Smooth muscle cell (in vitro differentiated cells): Measurements from ENCODE around the gene CD1E. TPM values are rescaled to one million over a fixed set of nuclear protein-coding genes. Genes with fewer than 3 reads are reported as not detected.

Experiments
- DNase-seq: peaks from one replicate; lab custom pipeline; 2025; ENCODE audit not compliant: unreplicated experiment; lab: John Stamatoyannopoulos, UW
- H2AFZ ChIP-seq: fragments of 200-600 bp; sonication (generic); 2 replicates; pipeline ENCODE4 v1.6.0; 2016; ENCODE audit warnings: antibody characterized with exemption, low read depth, mild to moderate bottlenecking
- H3F3A ChIP-seq: fragments of 200-600 bp; sonication (generic); 2 replicates; pipeline ENCODE4 v1.6.0; 2017; ENCODE audit warnings: antibody characterized with exemption, low read depth
- H3K27ac ChIP-seq: fragments of 200-600 bp; sonication (generic); 2 replicates; pipeline ENCODE4 v1.5.1; 2016; ENCODE audit warnings: low read depth, mild to moderate bottlenecking
- H3K27me3 ChIP-seq: fragments of 200-600 bp; sonication (generic); 2 replicates; pipeline ENCODE4 v1.6.1; 2016; ENCODE audit warnings: low read depth, mild to moderate bottlenecking
- H3K36me3 ChIP-seq: fragments of 200-600 bp; sonication (generic); 2 replicates; pipeline ENCODE4 v1.5.1; 2016; ENCODE audit warnings: low read depth
- H3K4me1 ChIP-seq: fragments of 200-600 bp; sonication (generic); 2 replicates; pipeline ENCODE4 v1.5.1; 2016; ENCODE audit warnings: low read depth
- H3K4me2 ChIP-seq: fragments of 200-600 bp; sonication (generic); 2 replicates; pipeline ENCODE4 v1.6.0; 2016; ENCODE audit warnings: mild to moderate bottlenecking
- H3K4me3 ChIP-seq: fragments of 200-600 bp; sonication (generic); 2 replicates; pipeline ENCODE4 v1.5.1; 2016; ENCODE audit warnings: mild to moderate bottlenecking
- H3K79me2 ChIP-seq: fragments of 200-600 bp; sonication (generic); 2 replicates; pipeline ENCODE4 v1.6.0; 2016; ENCODE audit warnings: low read depth, mild to moderate bottlenecking
- H3K9ac ChIP-seq: fragments of 200-600 bp; sonication (generic); 2 replicates; pipeline ENCODE4 v1.6.0; 2016; ENCODE audit warnings: low read depth
- H3K9me3 ChIP-seq: fragments of 200-600 bp; sonication (generic); replicated peaks from 2 replicates; pipeline ENCODE4 v1.5.1; 2016; ENCODE audit warnings: low read depth
- H4K20me1 ChIP-seq: fragments of 200-600 bp; sonication (generic); 2 replicates; pipeline ENCODE4 v1.6.0; 2016; ENCODE audit warnings: low read depth
- WGBS: methylation state at CpG from one replicate; pipeline ENCODE4 v1.1.7; 2016; ENCODE audit warnings: low lambda C conversion rate; 5-methylcytosine and 5-hydroxymethylcytosine counted together
- polyA plus RNA-seq: library from polyadenylated mRNA; unstranded; fragments of >200 nt; fragmentation: Nextera tagmentation; extraction: Ambion mirVana; gene quantifications from 2 replicates; pipeline ENCODE4 v1.2.1, GENCODE V29; 2016
- total RNA-seq: library from RNA; depleted of rRNA; stranded (reverse); fragments of >200 nt; gene quantifications from 2 replicates; pipeline ENCODE4 v1.2.3, GENCODE V29; 2014
- TF ChIP-seq, protein P1 (sequence below): fragments of 200-600 bp; sonication (generic); IDR thresholded peaks from 2 replicates; pipeline ENCODE4 v1.5.1; 2017; ENCODE audit warnings: borderline replicate concordance, mild to moderate bottlenecking, antibody characterized with exemption; ENCODE audit not compliant: insufficient read depth, poor library complexity, severe bottlenecking

The CD1E gene
- total and polyA plus RNA-seq, 2 experiments from 2014 or later = not detected

DNA sequence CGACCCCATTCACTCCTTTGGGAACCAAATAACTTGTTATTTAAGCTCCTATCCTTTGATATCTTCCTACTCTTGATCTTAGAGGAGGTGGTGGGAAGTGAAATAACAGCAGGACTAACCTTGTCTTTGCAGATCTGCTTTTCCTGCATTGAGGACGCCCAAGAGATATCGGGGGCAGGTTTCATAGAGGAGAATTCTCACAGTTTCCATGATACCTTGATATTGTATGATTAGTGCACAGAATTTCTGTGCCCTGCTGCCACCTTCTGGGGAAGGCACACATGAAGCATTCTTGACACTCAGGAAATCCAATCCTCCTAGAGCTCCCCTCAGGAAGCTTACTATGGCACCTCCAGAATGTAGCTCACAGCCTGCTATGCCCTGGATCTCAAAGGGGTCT is 24.0 kb upstream of the CD1E start:
- no peaks in the 10 kb centered on the region for H3K79me2 ChIP-seq
- H3K27me3 ChIP-seq = no peaks in the 10 kb centered on the region
- H3K4me3 ChIP-seq = no peak overlapping the region
- no peak overlapping the region for H2AFZ ChIP-seq
- no peaks in the 10 kb centered on the region for H3K4me1 ChIP-seq
- no peaks in the 10 kb centered on the region for H4K20me1 ChIP-seq
- H3K9ac ChIP-seq = no peak overlapping the region
- H3K36me3 ChIP-seq = no peaks in the 10 kb centered on the region
- H3K9me3 ChIP-seq = no peaks in the 10 kb centered on the region
- TF ChIP-seq, protein P1, sequence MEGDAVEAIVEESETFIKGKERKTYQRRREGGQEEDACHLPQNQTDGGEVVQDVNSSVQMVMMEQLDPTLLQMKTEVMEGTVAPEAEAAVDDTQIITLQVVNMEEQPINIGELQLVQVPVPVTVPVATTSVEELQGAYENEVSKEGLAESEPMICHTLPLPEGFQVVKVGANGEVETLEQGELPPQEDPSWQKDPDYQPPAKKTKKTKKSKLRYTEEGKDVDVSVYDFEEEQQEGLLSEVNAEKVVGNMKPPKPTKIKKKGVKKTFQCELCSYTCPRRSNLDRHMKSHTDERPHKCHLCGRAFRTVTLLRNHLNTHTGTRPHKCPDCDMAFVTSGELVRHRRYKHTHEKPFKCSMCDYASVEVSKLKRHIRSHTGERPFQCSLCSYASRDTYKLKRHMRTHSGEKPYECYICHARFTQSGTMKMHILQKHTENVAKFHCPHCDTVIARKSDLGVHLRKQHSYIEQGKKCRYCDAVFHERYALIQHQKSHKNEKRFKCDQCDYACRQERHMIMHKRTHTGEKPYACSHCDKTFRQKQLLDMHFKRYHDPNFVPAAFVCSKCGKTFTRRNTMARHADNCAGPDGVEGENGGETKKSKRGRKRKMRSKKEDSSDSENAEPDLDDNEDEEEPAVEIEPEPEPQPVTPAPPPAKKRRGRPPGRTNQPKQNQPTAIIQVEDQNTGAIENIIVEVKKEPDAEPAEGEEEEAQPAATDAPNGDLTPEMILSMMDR = no peak
- WGBS = 83% methylated on average over 3 of the region's 3 CpGs
- no peak overlapping the region for H3K27ac ChIP-seq
- no peak overlapping the region for H3K4me2 ChIP-seq
- H3F3A ChIP-seq = no peaks in the 10 kb centered on the region
- no peak for DNase-seq

- TF ChIP-seq, protein P1 = no peak
- 89% methylated on average over 11 of the region's 11 CpGs for WGBS
- no peak overlapping the region for H2AFZ ChIP-seq
- no peaks in the 10 kb centered on the region for H3K4me1 ChIP-seq
- H3K4me3 ChIP-seq = no peak overlapping the region
- no peaks in the 10 kb centered on the region for H3K36me3 ChIP-seq
- H3K9ac ChIP-seq = no peak overlapping the region
- DNase-seq = no peak
- no peaks in the 10 kb centered on the region for H3K9me3 ChIP-seq
- no peak overlapping the region for H3K27ac ChIP-seq
- H3K27me3 ChIP-seq = no peaks in the 10 kb centered on the region
- H4K20me1 ChIP-seq = no peaks in the 10 kb centered on the region
- H3K4me2 ChIP-seq = no peak overlapping the region
- no peaks in the 10 kb centered on the region for H3F3A ChIP-seq
- no peaks in the 10 kb centered on the region for H3K79me2 ChIP-seq
Measured at GRCh38 chr1:158330391-158331105, 23.1 kb upstream of the CD1E start.

DNA sequence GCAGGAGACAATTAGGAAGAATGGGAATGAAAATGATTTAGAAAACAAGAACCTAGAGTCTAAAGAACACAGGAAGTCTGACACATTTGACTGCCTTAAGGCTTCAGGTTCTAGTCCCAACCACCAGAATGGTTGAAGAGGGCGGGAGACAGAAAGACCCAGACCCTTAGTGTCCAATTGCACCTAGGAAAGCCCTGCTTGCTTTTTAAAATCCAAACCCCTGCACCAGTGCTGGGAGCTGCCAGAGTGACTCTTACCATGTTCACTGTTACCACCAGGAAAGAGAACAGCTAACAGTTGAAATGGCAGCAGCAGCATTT is 22.6 kb upstream of the CD1E start:
- no peak overlapping the region for H3K4me3 ChIP-seq
- no peaks in the 10 kb centered on the region for H4K20me1 ChIP-seq
- no peak overlapping the region for H3K4me2 ChIP-seq
- no peak overlapping the region for H2AFZ ChIP-seq
- H3K9me3 ChIP-seq = no peaks in the 10 kb centered on the region
- H3K4me1 ChIP-seq = no peaks in the 10 kb centered on the region
- H3K27ac ChIP-seq = no peak overlapping the region
- H3K9ac ChIP-seq = no peak overlapping the region
- 90% methylated on average over 1 of the region's 1 CpG for WGBS
- DNase-seq = no peak
- TF ChIP-seq, protein P1 = no peak
- no peaks in the 10 kb centered on the region for H3K27me3 ChIP-seq
- H3F3A ChIP-seq = no peaks in the 10 kb centered on the region
- no peaks in the 10 kb centered on the region for H3K36me3 ChIP-seq
- H3K79me2 ChIP-seq = no peaks in the 10 kb centered on the region
